ENCODE measurements around the gene PCGF2.

- TF ChIP-seq POLR2A (IDR thresholded peaks at IDR 0.05): no peak
- no peak for TF ChIP-seq CTCF (IDR thresholded peaks at IDR 0.05 in 4 of 5, conservative IDR thresholded peaks at IDR 0.05 in 1 of 5)
These were observed 1.9 kb downstream of the PCGF2 start for GRCh38 chr17:38746004-38746848.

Measured in gastrocnemius medialis (tissue), 4 donors.